ENCODE results near the gene PTDSS2. TPM values are rescaled to one million over a fixed set of nuclear protein-coding genes. Genes with fewer than 3 reads are reported as not detected.
A peak's percentile ranks its signal among the peaks of the same experiment; 100 is the strongest.

The PTDSS2 gene
- total and polyA plus RNA-seq, 2 of the 13 experiments (the other 11 are each of a cell fraction or from before 2014, with no cell fraction given): 21.7 to 26.4 TPM

DNA sequence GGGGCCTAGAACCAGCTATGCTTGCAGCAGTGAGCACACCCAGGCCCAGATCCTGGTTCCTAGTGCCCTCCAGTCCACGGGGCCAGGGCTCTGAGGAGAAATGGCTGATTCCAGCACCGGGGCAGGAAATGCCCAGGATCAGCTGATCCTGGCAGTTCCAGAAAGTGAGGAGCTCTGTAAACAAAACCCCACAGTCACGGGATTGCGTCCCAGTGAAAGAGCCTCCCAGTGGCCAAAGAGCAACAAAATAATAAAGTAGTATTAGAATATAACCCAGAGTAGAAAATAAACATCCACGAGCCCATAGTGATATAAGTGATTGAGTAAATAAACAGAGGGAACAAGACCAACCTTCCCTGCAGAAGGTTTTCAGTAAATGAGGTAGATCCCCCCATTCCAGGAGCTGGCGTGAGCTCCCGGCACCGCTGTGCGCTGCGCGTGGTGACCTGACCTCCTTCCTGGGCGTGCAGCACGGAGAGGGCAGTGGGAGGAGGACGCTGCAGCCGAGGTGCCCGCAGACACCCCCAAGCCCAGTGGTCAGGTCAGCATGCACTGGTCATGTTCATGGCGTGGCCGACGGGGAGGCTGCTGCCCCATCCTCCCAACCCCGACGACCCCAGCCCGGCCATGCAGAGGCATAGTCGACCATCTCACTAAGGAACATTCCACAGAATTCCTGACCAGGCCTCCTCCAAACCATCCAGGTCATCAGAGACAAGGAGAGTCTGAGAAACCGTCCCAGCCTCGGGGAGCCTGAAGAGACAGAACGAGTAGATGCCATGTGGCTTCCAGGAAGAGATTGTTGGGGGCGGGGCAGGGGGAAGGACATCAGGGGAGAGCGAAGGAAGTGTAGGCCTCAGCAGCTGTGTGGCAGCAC is 19.8 kb downstream of the PTDSS2 start (continued):
- 0 out of 2 replicates have a peak, but pooled peaks have one; percentile 55 for TF ChIP-seq IRF9 (CRISPR knock-in tag; IDR thresholded peaks at IDR 0.05; ENCODE audit: borderline replicate concordance)
- TF ChIP-seq ZBTB38 (CRISPR knock-in tag; IDR thresholded peaks at IDR 0.05): peak; percentile 57
- peak; percentile 72 for TF ChIP-seq ZNF501 (CRISPR knock-in tag; IDR thresholded peaks at IDR 0.05)
- TF ChIP-seq FOSL2 (CRISPR knock-in tag; IDR thresholded peaks at IDR 0.05): peak; percentile 43; the same call in 1 of the 2 replicates
- no peak for TF ChIP-seq STAG1 (CRISPR knock-in tag; IDR thresholded peaks at IDR 0.05)
- TF ChIP-seq ZFP82 (CRISPR knock-in tag; IDR thresholded peaks at IDR 0.05; ENCODE audit: borderline replicate concordance): no peak
- TF ChIP-seq AGO2 (optimal IDR thresholded peaks at IDR 0.05; ENCODE audit: low read depth, low read length): peak; percentile 40
- TF ChIP-seq NFRKB (IDR thresholded peaks at IDR 0.05): no peak
- TF ChIP-seq ZNF549 (CRISPR knock-in tag; IDR thresholded peaks at IDR 0.05): peak; percentile 85; the same call in 1 of the 2 replicates
- no peak for TF ChIP-seq REPIN1 (CRISPR knock-in tag; IDR thresholded peaks at IDR 0.05; ENCODE audit: borderline replicate concordance, low read depth)
- 0 out of 2 replicates have a peak, but pooled peaks have one; percentile 41 for TF ChIP-seq ZNF777 (CRISPR knock-in tag; IDR thresholded peaks at IDR 0.05)
- 0 out of 2 replicates have a peak, but pooled peaks have one; percentile 29 for TF ChIP-seq CREM (IDR thresholded peaks at IDR 0.05)
- TF ChIP-seq CREM (CRISPR knock-in tag; IDR thresholded peaks at IDR 0.05): no peak
- TF ChIP-seq RCOR2 (CRISPR knock-in tag; IDR thresholded peaks at IDR 0.05): no peak
- no peak for TF ChIP-seq NFYC (CRISPR knock-in tag; IDR thresholded peaks at IDR 0.05)
- TF ChIP-seq, protein P1, sequence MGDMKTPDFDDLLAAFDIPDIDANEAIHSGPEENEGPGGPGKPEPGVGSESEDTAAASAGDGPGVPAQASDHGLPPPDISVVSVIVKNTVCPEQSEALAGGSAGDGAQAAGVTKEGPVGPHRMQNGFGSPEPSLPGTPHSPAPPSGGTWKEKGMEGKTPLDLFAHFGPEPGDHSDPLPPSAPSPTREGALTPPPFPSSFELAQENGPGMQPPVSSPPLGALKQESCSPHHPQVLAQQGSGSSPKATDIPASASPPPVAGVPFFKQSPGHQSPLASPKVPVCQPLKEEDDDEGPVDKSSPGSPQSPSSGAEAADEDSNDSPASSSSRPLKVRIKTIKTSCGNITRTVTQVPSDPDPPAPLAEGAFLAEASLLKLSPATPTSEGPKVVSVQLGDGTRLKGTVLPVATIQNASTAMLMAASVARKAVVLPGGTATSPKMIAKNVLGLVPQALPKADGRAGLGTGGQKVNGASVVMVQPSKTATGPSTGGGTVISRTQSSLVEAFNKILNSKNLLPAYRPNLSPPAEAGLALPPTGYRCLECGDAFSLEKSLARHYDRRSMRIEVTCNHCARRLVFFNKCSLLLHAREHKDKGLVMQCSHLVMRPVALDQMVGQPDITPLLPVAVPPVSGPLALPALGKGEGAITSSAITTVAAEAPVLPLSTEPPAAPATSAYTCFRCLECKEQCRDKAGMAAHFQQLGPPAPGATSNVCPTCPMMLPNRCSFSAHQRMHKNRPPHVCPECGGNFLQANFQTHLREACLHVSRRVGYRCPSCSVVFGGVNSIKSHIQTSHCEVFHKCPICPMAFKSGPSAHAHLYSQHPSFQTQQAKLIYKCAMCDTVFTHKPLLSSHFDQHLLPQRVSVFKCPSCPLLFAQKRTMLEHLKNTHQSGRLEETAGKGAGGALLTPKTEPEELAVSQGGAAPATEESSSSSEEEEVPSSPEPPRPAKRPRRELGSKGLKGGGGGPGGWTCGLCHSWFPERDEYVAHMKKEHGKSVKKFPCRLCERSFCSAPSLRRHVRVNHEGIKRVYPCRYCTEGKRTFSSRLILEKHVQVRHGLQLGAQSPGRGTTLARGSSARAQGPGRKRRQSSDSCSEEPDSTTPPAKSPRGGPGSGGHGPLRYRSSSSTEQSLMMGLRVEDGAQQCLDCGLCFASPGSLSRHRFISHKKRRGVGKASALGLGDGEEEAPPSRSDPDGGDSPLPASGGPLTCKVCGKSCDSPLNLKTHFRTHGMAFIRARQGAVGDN (CRISPR knock-in tag; IDR thresholded peaks at IDR 0.05): peak; percentile 77
- TF ChIP-seq, protein P2, sequence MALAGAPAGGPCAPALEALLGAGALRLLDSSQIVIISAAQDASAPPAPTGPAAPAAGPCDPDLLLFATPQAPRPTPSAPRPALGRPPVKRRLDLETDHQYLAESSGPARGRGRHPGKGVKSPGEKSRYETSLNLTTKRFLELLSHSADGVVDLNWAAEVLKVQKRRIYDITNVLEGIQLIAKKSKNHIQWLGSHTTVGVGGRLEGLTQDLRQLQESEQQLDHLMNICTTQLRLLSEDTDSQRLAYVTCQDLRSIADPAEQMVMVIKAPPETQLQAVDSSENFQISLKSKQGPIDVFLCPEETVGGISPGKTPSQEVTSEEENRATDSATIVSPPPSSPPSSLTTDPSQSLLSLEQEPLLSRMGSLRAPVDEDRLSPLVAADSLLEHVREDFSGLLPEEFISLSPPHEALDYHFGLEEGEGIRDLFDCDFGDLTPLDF (CRISPR knock-in tag; IDR thresholded peaks at IDR 0.05): 0 out of 2 replicates have a peak, but pooled peaks have one; percentile 29
- TF ChIP-seq MIXL1 (CRISPR knock-in tag; IDR thresholded peaks at IDR 0.05): peak; percentile 38; the same call in 1 of the 2 replicates
- no peak for TF ChIP-seq E2F5 (CRISPR knock-in tag; conservative IDR thresholded peaks at IDR 0.05)
- TF ChIP-seq GATAD1 (CRISPR knock-in tag; IDR thresholded peaks at IDR 0.05): peak; percentile 52; the same call in 1 of the 2 replicates
- TF ChIP-seq TGIF2 (CRISPR knock-in tag; IDR thresholded peaks at IDR 0.05): peak; percentile 68
- peak; percentile 73 for TF ChIP-seq ZNF331 (CRISPR knock-in tag; IDR thresholded peaks at IDR 0.05)
- peak; percentile 47 for TF ChIP-seq XRCC5 (optimal IDR thresholded peaks at IDR 0.05; ENCODE audit: low read length)
- TF ChIP-seq KDM1A (CRISPR knock-in tag; IDR thresholded peaks at IDR 0.05): no peak
- peak; percentile 24; the same call in 1 of the 2 replicates for TF ChIP-seq ZNF652 (CRISPR knock-in tag; IDR thresholded peaks at IDR 0.05; ENCODE audit: borderline replicate concordance, low read depth)
